Mesothelial cell of epicardium (in vitro differentiated cells): ENCODE measurements around the gene IL3. TPM values are rescaled to one million over a fixed set of nuclear protein-coding genes. Genes with fewer than 3 reads are reported as not detected.

Experiments
- DNase-seq, 2 experiments: peaks; one replicate each; pipeline ENCODE4 v3.0.0; 2021; ENCODE audit warnings: low spot score in 2 of 2; ENCODE audit not compliant: unreplicated experiment in 2 of 2
- H3K27ac Mint-ChIP-seq: 2 replicates; pipeline ENCODE4 v1.8.0; 2021; ENCODE audit warnings: mixed read lengths
- H3K27me3 Mint-ChIP-seq: 2 replicates; pipeline ENCODE4 v1.8.0; 2021; ENCODE audit warnings: low read depth, mixed read lengths
- H3K36me3 Mint-ChIP-seq: 2 replicates; pipeline ENCODE4 v1.8.0; 2021; ENCODE audit warnings: mixed read lengths
- H3K4me1 Mint-ChIP-seq: 2 replicates; pipeline ENCODE4 v1.8.0; 2021; ENCODE audit warnings: mixed read lengths
- H3K4me3 Mint-ChIP-seq: 2 replicates; pipeline ENCODE4 v1.8.0; 2021; ENCODE audit warnings: mild to moderate bottlenecking, moderate library complexity, mixed read lengths
- H3K9me3 Mint-ChIP-seq: 2 replicates; pipeline ENCODE4 v1.8.0; 2021; ENCODE audit warnings: mixed read lengths
- total RNA-seq: library from RNA; stranded (reverse); gene quantifications from 3 replicates; pipeline ENCODE4 v1.2.1, GENCODE V29; 2021
- TF ChIP-seq, protein P1 (sequence below): fragments of 200-600 bp; sonication (generic); IDR thresholded peaks from one replicate; pipeline ENCODE4 v1.5.0; 2021; ENCODE audit warnings: antibody characterized with exemption; ENCODE audit not compliant: unreplicated experiment

Gene IL3
- total RNA-seq, 1 donor from 2014 or later = not detected

DNA sequence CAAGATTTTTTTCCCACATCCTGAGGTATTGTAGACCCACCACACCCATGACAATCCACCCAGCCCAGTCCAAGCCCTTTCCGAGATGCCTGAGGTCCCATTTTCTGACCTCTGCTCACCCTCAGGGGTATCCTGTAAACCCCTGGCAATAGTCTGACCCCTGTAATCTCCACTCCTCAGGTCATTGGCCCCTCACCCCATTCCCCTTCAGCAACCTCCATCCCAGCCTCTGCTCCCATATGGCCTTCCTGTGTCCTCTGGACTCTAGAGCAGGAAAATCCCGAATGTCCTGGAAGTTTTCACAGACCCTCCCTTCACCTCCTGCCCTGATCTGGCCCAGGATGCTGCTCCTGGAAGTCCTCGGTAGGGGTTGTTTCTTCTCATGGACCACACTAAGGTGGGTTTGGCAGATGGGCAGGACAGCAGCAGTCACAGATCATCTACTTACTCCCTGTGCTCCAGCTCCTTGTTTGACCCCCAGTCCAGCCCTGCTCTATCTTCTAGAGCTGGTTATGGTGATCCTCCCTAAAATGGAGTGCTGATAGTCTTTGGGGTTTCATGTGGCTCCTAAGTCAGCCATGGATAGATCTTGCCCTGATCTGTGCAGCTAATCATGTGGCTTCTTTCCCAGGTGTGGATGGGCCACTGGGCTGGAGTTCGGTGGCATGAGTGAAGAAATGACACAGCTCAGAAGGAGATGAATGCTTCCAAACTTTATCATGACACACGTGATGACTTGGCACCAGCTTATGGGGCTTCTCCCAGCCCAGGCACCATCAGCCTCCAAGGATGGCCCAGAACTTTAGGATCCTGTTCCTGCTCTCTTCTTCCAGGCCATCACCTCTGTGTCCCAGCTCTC, 37.0 kb upstream of the IL3 start:
- TF ChIP-seq, protein P1, sequence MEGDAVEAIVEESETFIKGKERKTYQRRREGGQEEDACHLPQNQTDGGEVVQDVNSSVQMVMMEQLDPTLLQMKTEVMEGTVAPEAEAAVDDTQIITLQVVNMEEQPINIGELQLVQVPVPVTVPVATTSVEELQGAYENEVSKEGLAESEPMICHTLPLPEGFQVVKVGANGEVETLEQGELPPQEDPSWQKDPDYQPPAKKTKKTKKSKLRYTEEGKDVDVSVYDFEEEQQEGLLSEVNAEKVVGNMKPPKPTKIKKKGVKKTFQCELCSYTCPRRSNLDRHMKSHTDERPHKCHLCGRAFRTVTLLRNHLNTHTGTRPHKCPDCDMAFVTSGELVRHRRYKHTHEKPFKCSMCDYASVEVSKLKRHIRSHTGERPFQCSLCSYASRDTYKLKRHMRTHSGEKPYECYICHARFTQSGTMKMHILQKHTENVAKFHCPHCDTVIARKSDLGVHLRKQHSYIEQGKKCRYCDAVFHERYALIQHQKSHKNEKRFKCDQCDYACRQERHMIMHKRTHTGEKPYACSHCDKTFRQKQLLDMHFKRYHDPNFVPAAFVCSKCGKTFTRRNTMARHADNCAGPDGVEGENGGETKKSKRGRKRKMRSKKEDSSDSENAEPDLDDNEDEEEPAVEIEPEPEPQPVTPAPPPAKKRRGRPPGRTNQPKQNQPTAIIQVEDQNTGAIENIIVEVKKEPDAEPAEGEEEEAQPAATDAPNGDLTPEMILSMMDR = no peak
- Mint-ChIP-seq H3K36me3 (no peaks in the 10 kb centered on the region), H3K4me3 (no peak overlapping the region), H3K9me3 (no peaks in the 10 kb centered on the region), H3K27ac (no peak overlapping the region), H3K4me1 (no peaks in the 10 kb centered on the region), H3K27me3 (peaks cover 48% of the 10 kb centered on the region)
- DNase-seq = peak in 1 of 2 experiments; percentile 17

DNA sequence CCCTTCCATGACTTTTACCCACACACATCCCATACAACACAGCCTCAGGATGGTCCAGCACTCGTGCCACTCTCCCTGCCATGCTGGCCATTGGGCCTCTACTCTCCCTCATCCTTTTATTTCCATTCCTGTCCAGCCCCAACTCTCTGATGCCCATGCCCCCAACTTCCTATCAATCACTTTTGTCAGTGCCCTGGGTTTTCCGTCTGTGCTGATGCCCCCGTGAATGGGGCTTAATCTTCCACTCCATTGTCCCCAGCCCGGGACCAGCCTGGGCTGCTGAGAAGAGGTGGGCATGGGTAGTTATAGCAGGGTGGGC, 36.4 kb upstream of the IL3 start:
- no peaks in the 10 kb centered on the region for H3K9me3 Mint-ChIP-seq
- no peak for DNase-seq
- TF ChIP-seq, protein P1 = no peak
- H3K27ac Mint-ChIP-seq = no peak overlapping the region
- H3K27me3 Mint-ChIP-seq = peaks cover 44% of the 10 kb centered on the region
- no peak overlapping the region for H3K4me3 Mint-ChIP-seq
- H3K36me3 Mint-ChIP-seq = no peaks in the 10 kb centered on the region
- H3K4me1 Mint-ChIP-seq = no peaks in the 10 kb centered on the region

DNA sequence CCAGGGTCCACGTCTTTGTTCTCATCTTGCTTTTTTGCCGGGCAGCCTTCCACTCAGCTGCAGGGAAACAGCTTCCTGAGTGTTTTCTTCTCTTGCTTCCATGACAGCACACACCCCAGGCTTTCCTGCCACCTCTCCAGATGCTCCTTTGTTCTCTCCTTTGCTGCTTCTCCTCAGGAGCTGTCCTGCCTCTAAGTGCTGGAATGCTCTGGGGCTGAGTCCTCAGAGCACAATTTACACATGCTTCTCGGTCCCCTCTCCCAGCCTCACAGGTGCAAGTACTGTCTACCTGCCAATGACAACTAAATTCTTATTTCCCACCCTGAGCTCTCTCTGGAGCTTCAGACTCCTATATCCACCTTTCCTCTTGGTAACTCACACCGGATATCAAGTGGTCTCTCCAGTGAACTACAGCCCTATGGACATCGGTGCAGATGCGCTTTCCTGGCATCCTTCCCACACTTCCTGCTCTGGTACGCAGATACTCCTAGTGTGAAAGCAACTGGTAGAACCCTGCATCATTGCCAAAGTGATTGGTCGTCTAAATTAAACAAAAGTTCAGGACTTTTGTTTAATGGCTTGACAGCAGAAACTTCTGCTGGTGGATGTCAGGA, 35.6 kb upstream of the IL3 start:
- H3K4me1 Mint-ChIP-seq = no peaks in the 10 kb centered on the region
- H3K9me3 Mint-ChIP-seq = no peaks in the 10 kb centered on the region
- no peak overlapping the region for H3K4me3 Mint-ChIP-seq
- peaks cover 46% of the 10 kb centered on the region for H3K27me3 Mint-ChIP-seq
- TF ChIP-seq, protein P1 = no peak
- DNase-seq = peak in 1 of 2 experiments; percentile 32
- H3K36me3 Mint-ChIP-seq = no peaks in the 10 kb centered on the region
- no peak overlapping the region for H3K27ac Mint-ChIP-seq

DNA sequence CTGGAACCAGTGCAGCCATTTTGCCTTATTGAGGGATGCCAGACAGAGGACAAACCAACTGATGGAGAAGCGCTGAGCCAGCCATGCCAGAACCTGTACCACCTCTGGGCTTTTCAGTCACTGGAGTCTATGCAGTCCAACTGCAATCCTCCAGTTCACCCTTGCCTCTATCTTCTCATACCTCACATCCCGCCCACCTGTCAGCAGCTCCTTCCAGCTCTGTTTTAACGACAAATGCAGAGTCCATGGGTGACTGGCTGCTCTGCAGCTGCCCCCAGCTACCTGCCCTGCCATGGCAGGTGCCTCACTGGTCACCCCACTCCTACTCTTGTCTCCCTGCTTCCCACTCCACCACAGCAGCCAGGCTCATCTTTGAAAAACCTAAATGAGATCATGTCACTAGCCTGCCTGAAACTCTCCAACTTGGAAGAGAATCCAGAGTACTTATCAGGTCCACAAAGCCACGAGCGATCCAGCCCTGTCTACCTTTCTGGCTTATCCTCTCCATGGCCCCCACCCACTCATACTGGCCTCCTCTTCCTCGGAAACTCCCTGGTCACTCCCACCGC, 35.0 kb upstream of the IL3 start:
- H3K27ac Mint-ChIP-seq = no peak overlapping the region
- no peaks in the 10 kb centered on the region for H3K36me3 Mint-ChIP-seq
- no peak overlapping the region for H3K4me3 Mint-ChIP-seq
- no peaks in the 10 kb centered on the region for H3K4me1 Mint-ChIP-seq
- H3K27me3 Mint-ChIP-seq = peaks cover 46% of the 10 kb centered on the region
- H3K9me3 Mint-ChIP-seq = no peaks in the 10 kb centered on the region
- TF ChIP-seq, protein P1 = no peak
- peak in 1 of 2 experiments; percentile 20 for DNase-seq

DNA sequence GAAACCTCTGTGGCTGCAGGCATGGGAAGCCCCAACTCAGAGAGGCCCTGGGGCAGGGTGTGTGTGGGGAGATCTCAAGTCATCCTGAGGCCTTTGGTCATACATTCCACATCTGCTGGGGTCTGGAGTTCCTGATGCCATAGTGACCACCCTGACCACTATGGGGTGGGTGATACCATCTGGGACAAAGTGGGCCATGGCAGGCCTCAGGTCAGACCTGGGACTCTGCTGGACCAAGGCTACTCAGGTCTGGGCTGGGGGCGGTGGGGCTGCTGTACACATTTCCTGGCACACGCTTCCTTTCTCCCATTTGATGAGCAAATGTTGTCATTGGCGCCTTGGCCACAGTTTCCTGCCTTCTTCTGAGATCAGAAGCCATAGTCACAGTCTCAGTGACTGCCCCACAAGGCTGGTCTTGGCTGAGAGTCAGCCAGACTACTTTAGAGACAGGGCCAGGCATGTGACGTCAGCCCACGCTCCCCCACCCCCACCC, 33.9 kb upstream of the IL3 start:
- H3K9me3 Mint-ChIP-seq = no peaks in the 10 kb centered on the region
- peaks cover 43% of the 10 kb centered on the region for H3K27me3 Mint-ChIP-seq
- no peak overlapping the region for H3K27ac Mint-ChIP-seq
- DNase-seq = no peak
- no peaks in the 10 kb centered on the region for H3K4me1 Mint-ChIP-seq
- no peak overlapping the region for H3K4me3 Mint-ChIP-seq
- no peaks in the 10 kb centered on the region for H3K36me3 Mint-ChIP-seq
- TF ChIP-seq, protein P1 = no peak
